ENCODE measurements around the gene CDC25A.

CDC25A gene

DNA sequence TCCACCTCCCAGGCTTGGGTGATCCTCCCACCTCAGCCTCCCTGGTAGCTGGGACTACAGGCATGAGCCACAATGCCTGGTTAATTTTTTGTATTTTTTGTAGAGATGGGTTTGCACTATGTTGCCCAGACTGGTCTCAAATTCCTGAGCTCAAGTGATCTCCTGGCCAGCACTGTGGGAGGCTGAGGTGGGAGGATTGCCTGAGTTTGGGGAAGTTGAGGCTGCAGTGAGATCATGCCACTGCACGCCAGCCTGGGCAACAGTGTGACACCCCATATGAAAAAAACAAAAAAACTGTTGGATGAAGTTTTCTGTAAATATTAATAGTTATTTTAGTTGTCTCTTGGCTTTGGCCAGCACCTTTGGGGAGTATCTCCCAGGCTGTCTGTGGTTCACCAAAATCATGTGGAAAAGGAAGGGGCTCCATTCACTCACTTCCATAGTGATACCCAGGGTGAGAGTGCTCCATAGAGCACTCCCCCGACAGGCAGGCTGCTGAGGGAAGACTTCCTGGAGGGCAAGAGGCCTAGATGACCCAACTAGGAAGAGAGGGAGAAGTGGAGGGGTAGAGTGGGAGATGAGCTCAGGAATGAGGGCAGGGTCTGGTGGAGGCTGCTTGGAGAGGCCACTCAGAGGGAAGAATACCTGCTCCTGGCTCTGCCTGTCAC, 47.1 kb downstream of the CDC25A start:
- no peak overlapping the region for H3K4me3 ChIP-seq (ENCODE audit: low read length)
- H3K56ac ChIP-seq (ENCODE audit: low read length): no peak overlapping the region
- no peak overlapping the region for H3K27ac ChIP-seq (ENCODE audit: low read depth, low read length)
- no CpG with 5 or more reads among the region's 2 CpGs for WGBS (ENCODE audit: extremely low coverage, insufficient coverage, low lambda C conversion rate)
- no peaks in the 10 kb centered on the region for H3K79me1 ChIP-seq (ENCODE audit: low read length)
- no peaks in the 10 kb centered on the region for H3K36me3 ChIP-seq (ENCODE audit: control insufficient read depth, insufficient read depth, low read length)
- H3K4me1 ChIP-seq (ENCODE audit: control insufficient read depth, low read depth, low read length): no peaks in the 10 kb centered on the region
- H3K4ac ChIP-seq (ENCODE audit: low read depth, low read length): no peak overlapping the region
- no peak overlapping the region for H3K23ac ChIP-seq (ENCODE audit: low read length)
- H4K8ac ChIP-seq (ENCODE audit: low read depth, low read length): no peak overlapping the region
- no peaks in the 10 kb centered on the region for H3K27me3 ChIP-seq (ENCODE audit: insufficient read depth, low read length, poor library complexity)
- no peaks in the 10 kb centered on the region for H3K79me2 ChIP-seq (ENCODE audit: control insufficient read depth, insufficient read depth, low read length)
- no peak overlapping the region for H3K9ac ChIP-seq (ENCODE audit: low read length)
- no peak overlapping the region for H2BK120ac ChIP-seq (ENCODE audit: low read depth, low read length)
- no peak for DNase-seq
- H2BK15ac ChIP-seq (replicated peaks; ENCODE audit: low read depth): no peak overlapping the region
- H2BK5ac ChIP-seq (ENCODE audit: low read length): no peak overlapping the region
- H4K5ac ChIP-seq (ENCODE audit: low read length): no peak overlapping the region
- no peak overlapping the region for H3K18ac ChIP-seq (ENCODE audit: low read length)
- no peak overlapping the region for H3K4me2 ChIP-seq (ENCODE audit: low read length)
- H2AK5ac ChIP-seq (ENCODE audit: low read length): no peak overlapping the region

DNA sequence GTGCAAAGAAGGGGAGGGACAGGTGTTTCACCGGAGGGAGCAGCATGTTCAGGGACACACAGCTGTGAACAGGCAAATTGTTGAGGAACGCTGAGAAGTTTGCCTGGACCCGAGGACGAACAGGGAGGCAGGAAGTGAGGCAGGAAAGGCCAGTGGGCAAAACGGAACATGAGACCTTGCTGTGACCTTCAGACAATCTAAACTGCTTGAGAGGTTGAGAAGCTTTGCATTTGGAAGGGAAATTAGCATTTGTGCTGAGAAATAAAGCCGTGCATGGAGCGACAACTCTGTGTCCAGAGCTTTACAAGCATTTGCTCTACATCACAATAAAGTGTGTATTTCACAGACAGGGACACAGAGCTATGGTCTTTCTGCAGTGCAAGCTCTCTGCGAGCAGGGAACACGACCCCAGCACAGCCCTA, 47.9 kb downstream of the CDC25A start:
- no peak overlapping the region for H3K18ac ChIP-seq (ENCODE audit: low read length)
- H3K23ac ChIP-seq (ENCODE audit: low read length): no peak overlapping the region
- no CpG with 5 or more reads among the region's 9 CpGs for WGBS (ENCODE audit: extremely low coverage, insufficient coverage, low lambda C conversion rate)
- H2BK120ac ChIP-seq (ENCODE audit: low read depth, low read length): no peak overlapping the region
- H4K5ac ChIP-seq (ENCODE audit: low read length): no peak overlapping the region
- DNase-seq: no peak
- no peaks in the 10 kb centered on the region for H3K36me3 ChIP-seq (ENCODE audit: control insufficient read depth, insufficient read depth, low read length)
- H3K4me3 ChIP-seq (ENCODE audit: low read length): no peak overlapping the region
- no peak overlapping the region for H3K9ac ChIP-seq (ENCODE audit: low read length)
- H2AK5ac ChIP-seq (ENCODE audit: low read length): no peak overlapping the region
- H4K8ac ChIP-seq (ENCODE audit: low read depth, low read length): no peak overlapping the region
- H3K4ac ChIP-seq (ENCODE audit: low read depth, low read length): no peak overlapping the region
- H3K79me2 ChIP-seq (ENCODE audit: control insufficient read depth, insufficient read depth, low read length): no peaks in the 10 kb centered on the region
- H2BK5ac ChIP-seq (ENCODE audit: low read length): no peak overlapping the region
- H3K4me1 ChIP-seq (ENCODE audit: control insufficient read depth, low read depth, low read length): no peaks in the 10 kb centered on the region
- H3K4me2 ChIP-seq (ENCODE audit: low read length): no peak overlapping the region
- H2BK15ac ChIP-seq (replicated peaks; ENCODE audit: low read depth): no peak overlapping the region
- peak overlapping the region; percentile 22 for H3K56ac ChIP-seq (ENCODE audit: low read length)
- no peaks in the 10 kb centered on the region for H3K79me1 ChIP-seq (ENCODE audit: low read length)
- H3K27me3 ChIP-seq (ENCODE audit: insufficient read depth, low read length, poor library complexity): no peaks in the 10 kb centered on the region
- no peak overlapping the region for H3K27ac ChIP-seq (ENCODE audit: low read depth, low read length)

DNA sequence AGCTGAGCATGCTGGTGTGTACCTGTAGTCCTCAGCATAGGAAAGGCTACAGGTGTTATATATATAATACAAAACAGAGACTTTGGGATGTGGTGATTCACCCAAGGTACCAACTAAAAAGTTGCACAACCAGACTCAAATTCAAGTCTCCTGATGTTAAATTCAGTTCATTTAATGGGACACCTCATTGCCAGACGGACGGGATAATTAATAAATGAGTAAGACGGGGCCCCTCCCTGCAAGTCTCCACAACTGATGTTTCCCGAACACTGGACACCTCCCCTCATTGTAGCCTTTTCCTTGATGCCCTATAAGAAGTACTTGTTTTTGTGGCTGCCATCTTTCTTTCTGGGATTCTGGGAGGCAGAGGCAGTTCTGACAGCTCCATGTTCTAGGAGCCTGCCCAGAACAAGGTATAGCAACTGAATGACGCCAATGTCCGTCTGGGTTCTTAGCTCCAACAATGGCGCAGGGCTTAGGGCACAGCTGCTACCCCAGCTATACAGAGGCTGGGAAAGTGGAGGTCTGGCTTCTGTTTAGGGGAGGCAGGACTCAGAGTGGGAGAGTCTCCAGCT, 50.7 kb downstream of the CDC25A start:
- Histone ChIP-seq H3K36me3 (ENCODE audit: control insufficient read depth, insufficient read depth, low read length) (no peaks in the 10 kb centered on the region), H2BK120ac (ENCODE audit: low read depth, low read length) (no peak overlapping the region), H3K79me1 (ENCODE audit: low read length) (no peaks in the 10 kb centered on the region), H3K27me3 (ENCODE audit: insufficient read depth, low read length, poor library complexity) (no peaks in the 10 kb centered on the region), H3K56ac (ENCODE audit: low read length) (no peak overlapping the region), H2BK15ac (replicated peaks; ENCODE audit: low read depth) (no peak overlapping the region), H3K4me2 (ENCODE audit: low read length) (no peak overlapping the region), H3K27ac (ENCODE audit: low read depth, low read length) (no peak overlapping the region), H2AK5ac (ENCODE audit: low read length) (no peak overlapping the region), H3K4ac (ENCODE audit: low read depth, low read length) (no peak overlapping the region), H3K4me1 (ENCODE audit: control insufficient read depth, low read depth, low read length) (no peaks in the 10 kb centered on the region), H3K23ac (ENCODE audit: low read length) (no peak overlapping the region), H2BK5ac (ENCODE audit: low read length) (no peak overlapping the region), H3K18ac (ENCODE audit: low read length) (no peak overlapping the region), H4K5ac (ENCODE audit: low read length) (no peak overlapping the region), H3K4me3 (ENCODE audit: low read length) (no peak overlapping the region), H4K8ac (ENCODE audit: low read depth, low read length) (no peak overlapping the region), H3K79me2 (ENCODE audit: control insufficient read depth, insufficient read depth, low read length) (no peaks in the 10 kb centered on the region), H3K9ac (ENCODE audit: low read length) (no peak overlapping the region)
- WGBS (ENCODE audit: extremely low coverage, insufficient coverage, low lambda C conversion rate): no CpG with 5 or more reads among the region's 7 CpGs
- no peak for DNase-seq

DNA sequence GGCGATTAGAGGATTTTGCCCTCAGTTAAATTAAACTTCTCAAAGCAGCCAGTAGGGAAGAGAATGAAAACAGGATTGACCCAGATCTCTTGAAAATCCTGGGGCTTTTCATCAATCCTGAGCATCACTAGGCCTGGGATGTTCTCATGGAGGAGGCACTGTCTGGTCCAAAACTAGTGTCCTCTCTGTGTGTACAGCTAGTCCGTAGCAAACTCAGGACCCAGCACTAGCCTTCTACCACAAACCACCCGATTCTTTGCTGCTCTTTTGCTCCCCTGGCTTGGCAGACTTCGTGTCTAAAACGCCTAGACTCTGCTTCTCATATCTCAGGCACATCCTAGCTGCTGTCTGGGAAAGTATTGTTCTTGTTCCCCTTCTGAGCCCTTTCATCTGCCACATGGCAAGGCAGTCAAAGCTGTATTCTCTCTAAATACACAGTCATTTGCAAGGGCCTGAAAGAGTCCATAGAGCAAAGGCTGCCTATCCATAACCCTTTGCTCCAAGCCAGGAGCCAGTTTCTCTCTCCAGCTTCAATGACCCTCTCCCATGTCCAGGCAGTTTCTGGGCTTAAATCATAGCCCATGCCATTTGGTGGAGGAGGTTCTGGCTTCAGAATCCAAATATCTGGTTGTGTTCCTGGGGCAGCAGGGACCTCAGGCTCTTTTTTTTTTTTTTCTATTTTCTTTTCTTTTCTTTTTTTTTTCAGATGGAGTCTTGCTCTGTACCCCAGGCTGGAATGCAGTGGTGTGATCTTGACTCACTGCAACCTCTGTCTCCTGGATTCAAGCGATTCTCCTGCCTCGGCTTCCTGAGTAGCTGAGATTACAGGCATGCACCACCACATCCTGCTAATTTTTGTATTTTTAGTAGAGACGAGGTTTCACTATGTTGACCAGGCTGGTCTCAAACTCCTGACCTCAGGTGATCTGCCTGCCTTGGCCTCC, 52.4 kb downstream of the CDC25A start:
- Histone ChIP-seq H3K56ac (ENCODE audit: low read length) (no peak overlapping the region), H2BK5ac (ENCODE audit: low read length) (no peak overlapping the region), H3K23ac (ENCODE audit: low read length) (no peak overlapping the region), H2BK120ac (ENCODE audit: low read depth, low read length) (no peak overlapping the region), H3K36me3 (ENCODE audit: control insufficient read depth, insufficient read depth, low read length) (no peaks in the 10 kb centered on the region), H3K9ac (ENCODE audit: low read length) (no peak overlapping the region), H3K27me3 (ENCODE audit: insufficient read depth, low read length, poor library complexity) (no peaks in the 10 kb centered on the region), H4K8ac (ENCODE audit: low read depth, low read length) (no peak overlapping the region), H2AK5ac (ENCODE audit: low read length) (no peak overlapping the region), H3K4me1 (ENCODE audit: control insufficient read depth, low read depth, low read length) (no peaks in the 10 kb centered on the region), H3K4ac (ENCODE audit: low read depth, low read length) (no peak overlapping the region), H3K18ac (ENCODE audit: low read length) (no peak overlapping the region), H3K27ac (ENCODE audit: low read depth, low read length) (no peak overlapping the region), H3K79me2 (ENCODE audit: control insufficient read depth, insufficient read depth, low read length) (no peaks in the 10 kb centered on the region), H3K4me2 (ENCODE audit: low read length) (no peak overlapping the region), H3K79me1 (ENCODE audit: low read length) (no peaks in the 10 kb centered on the region), H3K4me3 (ENCODE audit: low read length) (no peak overlapping the region), H2BK15ac (replicated peaks; ENCODE audit: low read depth) (no peak overlapping the region), H4K5ac (ENCODE audit: low read length) (no peak overlapping the region)
- no peak for DNase-seq
- WGBS (ENCODE audit: extremely low coverage, insufficient coverage, low lambda C conversion rate): no CpG with 5 or more reads among the region's 8 CpGs

DNA sequence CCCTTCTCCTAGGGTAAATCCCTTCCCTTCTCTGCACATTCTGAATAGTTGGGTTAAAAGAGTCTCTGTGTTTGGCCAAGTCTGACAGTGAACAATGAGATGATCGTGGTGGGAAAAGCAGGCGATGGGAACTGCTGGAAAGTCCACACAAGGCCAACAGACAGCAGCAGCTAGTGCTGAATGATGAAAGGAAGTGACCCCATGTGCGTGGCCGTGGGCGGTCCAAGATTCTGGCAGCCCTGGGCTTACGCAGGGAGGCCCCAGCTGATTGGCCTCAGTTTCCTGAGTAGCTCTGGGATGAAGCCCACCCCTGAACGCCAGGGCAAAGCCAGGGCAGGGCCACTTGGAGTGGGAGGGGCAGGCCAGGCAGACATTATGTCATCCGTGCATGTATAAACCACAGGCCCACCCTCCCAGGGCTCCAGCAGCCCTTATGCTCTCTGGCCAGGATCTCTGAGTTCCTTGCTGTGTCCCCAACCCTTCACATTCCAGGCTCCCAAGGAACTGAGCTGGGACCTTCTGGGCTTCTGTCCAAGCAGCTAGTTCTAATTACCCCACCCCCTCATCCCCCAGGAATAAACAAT, 57.8 kb downstream of the CDC25A start:
- Histone ChIP-seq H2AK5ac (ENCODE audit: low read length) (no peak overlapping the region), H3K9ac (ENCODE audit: low read length) (no peak overlapping the region), H2BK120ac (ENCODE audit: low read depth, low read length) (no peak overlapping the region), H3K4ac (ENCODE audit: low read depth, low read length) (no peak overlapping the region), H2BK15ac (replicated peaks; ENCODE audit: low read depth) (no peak overlapping the region), H3K79me2 (ENCODE audit: control insufficient read depth, insufficient read depth, low read length) (no peaks in the 10 kb centered on the region), H3K27me3 (ENCODE audit: insufficient read depth, low read length, poor library complexity) (no peaks in the 10 kb centered on the region), H4K8ac (ENCODE audit: low read depth, low read length) (no peak overlapping the region), H3K18ac (ENCODE audit: low read length) (no peak overlapping the region), H3K27ac (ENCODE audit: low read depth, low read length) (no peak overlapping the region), H3K23ac (ENCODE audit: low read length) (no peak overlapping the region), H3K56ac (ENCODE audit: low read length) (peak overlapping the region; percentile 15), H3K4me2 (ENCODE audit: low read length) (no peak overlapping the region), H4K5ac (ENCODE audit: low read length) (no peak overlapping the region), H3K4me3 (ENCODE audit: low read length) (no peak overlapping the region), H3K4me1 (ENCODE audit: control insufficient read depth, low read depth, low read length) (no peaks in the 10 kb centered on the region), H3K79me1 (ENCODE audit: low read length) (no peaks in the 10 kb centered on the region), H2BK5ac (ENCODE audit: low read length) (no peak overlapping the region), H3K36me3 (ENCODE audit: control insufficient read depth, insufficient read depth, low read length) (no peaks in the 10 kb centered on the region)
- WGBS (ENCODE audit: extremely low coverage, insufficient coverage, low lambda C conversion rate): no CpG with 5 or more reads among the region's 8 CpGs
- DNase-seq: peak; percentile 46
